HG03025 (cell line): Measurements from ENCODE around the gene AMBRA1.

Source experiments
- ATAC-seq: cut with Tn5 transposase; IDR thresholded peaks from one replicate; pipeline ENCODE4 v1.9.1; 2021; ENCODE audit warnings: mild to moderate bottlenecking, moderate library complexity; ENCODE audit not compliant: unreplicated experiment, low FRiP score

The AMBRA1 gene

GRCh38 chr11:46361283-46362155 is 232.3 kb downstream of the AMBRA1 start:
- peak; percentile 64 for ATAC-seq

- ATAC-seq: no peak
Measured at GRCh38 chr11:46360878-46361277, 232.9 kb downstream of the AMBRA1 start.

DNA sequence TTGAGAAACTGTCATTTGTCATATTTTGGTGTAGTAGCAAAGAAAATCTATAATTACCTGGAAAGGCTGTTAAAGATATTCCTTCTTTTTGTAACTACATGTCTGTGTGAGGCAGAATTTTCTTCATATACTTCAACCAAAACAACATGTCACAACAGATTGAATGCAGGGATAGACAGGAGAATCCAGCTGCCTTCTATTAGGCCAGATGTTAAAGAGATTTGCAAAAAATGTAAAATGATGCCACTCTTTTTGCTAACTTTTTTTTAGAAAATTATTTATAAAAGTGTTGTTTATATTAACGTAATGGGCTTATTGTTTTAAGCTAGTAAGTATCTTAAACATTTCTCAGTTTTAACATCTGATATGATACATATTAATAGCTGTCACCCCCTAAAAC is 233.9 kb downstream of the AMBRA1 start:
- ATAC-seq: no peak

GRCh38 chr11:46357483-46357936 is 236.3 kb downstream of the AMBRA1 start:
- ATAC-seq: no peak

GRCh38 chr11:46356924-46357482 is 236.8 kb downstream of the AMBRA1 start:
- ATAC-seq: no peak

DNA sequence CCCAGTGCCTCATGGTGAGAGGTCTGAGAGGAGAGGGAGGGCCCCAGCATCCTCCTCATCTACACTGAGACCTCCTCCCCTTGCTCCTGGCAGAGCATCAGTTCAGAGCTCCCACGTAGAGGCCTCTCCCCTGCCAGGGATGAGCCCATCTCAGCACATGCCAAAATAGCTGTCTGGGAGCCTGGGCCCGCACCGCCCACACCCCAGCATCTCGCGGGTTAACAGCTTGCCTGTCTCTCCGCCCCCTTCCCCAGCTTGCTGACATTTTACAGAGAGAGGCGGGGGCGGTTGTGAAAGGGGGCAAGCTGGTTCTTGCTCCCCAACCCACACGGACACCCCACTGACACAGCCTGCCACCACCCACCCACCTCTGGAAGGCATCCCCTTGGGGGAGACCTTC is 240.1 kb downstream of the AMBRA1 start:
- no peak for ATAC-seq

DNA sequence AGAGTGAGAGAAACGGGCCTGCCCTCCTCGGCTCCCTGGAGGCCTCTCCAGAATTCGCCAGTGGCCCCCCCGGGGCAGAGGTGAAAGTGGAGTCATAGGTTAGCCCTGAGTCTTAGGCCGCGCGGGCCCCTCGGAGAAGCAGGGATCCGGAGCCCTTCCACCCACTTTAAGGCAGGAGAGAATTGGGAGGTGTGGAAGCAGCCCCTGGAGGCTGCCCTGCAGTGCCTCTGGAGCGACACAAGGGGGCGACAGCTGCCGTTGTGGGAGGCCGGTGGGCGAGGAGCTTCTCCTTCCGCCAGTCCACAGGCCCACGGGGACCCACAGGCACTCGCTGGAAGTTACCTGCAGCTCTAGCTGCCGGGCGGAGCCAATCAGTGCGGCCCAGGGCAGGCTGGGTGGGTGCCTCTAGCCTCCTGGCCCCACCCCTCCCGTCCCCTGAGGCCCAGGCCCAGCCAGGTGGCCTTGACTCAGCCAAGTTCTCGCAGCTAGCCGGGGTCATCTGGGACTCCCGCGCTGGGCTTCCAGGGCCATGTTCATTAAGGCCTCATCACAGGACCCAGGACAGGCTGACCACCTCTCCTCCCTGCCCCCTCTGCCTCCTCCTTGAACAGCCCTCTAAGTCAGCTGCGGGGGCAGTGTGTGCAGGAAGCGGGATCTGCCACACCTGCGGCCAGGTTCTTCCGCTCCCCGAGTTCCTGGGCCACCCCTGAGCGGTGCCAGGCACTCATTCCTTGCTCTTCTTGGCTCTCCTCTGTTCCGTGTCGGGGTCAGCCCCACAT is 241.6 kb downstream of the AMBRA1 start:
- ATAC-seq: no peak

- no peak for ATAC-seq
Measured at GRCh38 chr11:46351606-46352005, 242.2 kb downstream of the AMBRA1 start.

- ATAC-seq: no peak
Measured at GRCh38 chr11:46351148-46351547, 242.7 kb downstream of the AMBRA1 start.

DNA sequence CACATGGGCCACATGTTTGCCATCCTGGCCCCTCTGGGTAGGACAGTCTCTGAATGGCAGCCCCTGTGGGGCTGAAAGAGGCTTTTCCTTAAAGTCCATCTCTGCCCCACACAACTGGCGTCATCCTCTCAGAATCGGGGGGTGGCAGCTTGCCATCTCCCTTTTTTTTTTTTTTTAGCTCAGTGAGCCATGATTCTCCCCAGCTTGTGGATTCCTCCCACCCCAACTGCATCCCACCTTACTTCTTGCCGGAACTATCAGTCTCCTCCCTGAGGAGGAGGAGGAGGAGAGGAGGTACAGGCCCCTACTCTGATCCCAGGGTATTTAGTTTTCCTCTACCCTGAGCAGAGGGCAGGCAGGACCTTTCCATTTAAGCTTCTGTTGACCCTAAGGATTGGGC is 243.1 kb downstream of the AMBRA1 start:
- ATAC-seq: no peak

DNA sequence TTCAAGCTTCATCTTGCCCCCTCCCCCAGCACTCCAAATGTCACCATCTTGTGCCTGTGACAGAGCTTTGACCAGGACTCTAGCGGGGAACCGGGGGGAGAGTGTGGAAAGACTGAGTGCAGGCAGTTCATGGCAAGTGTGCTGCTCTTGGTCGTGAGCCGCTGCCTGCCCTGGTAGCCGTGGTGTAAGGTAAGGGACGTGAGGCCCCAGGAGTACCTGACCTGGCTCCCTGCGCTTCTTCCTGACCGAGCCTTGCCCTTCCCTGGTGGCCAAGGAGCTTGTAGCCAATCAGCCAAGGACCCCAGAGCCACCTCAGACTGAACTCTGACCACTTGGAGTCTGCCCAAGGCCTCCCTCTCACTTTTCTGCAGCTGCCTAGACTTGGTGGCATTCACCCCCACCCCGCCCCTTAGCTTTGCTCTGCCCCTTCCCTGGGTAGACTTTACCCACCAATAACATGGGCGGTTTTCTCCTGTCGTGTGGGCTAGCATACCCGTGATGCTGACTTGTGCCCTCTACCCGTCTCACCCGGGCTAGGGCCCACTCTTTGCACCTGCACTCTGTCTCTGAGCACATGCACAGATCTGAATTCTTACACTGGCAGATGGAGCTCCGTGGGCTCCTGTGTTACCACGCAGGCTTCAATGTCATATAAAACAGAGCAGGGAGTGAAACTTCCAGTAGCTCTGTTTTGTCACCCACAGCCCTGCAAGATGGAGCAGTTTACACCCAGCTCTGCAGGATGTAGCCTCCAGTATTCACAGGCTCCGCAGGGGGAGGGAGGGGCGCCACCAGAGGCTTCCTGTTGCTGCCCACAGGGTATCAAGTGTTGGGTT is 245.0 kb downstream of the AMBRA1 start:
- no peak for ATAC-seq

DNA sequence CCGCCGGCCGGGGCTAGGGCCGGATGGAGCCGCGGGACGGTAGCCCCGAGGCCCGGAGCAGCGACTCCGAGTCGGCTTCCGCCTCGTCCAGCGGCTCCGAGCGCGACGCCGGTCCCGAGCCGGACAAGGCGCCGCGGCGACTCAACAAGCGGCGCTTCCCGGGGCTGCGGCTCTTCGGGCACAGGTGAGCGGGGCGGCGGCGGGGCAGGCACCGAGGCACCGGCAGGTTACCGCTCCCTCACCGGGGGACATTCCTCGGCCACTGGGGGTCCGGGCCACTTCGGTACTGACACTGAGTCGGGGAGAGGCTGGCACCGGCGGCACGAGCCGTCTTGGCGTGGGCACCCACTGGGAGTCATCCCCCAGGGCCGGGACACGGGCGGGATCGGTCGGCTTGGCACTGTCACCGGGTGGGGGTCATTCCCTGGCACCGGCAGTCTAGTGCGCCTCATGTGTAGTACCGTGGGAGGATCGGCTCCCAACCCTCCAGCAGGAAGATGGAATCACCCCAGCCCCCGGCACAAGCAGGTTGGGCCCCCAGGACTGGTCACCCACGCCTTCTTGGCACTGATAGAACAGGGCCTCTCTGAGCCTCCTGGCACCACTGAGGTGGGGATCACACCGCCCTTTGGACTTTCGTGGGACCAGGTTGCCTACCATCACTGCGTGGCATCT is 246.0 kb downstream of the AMBRA1 start:
- ATAC-seq: peak; percentile 1

DNA sequence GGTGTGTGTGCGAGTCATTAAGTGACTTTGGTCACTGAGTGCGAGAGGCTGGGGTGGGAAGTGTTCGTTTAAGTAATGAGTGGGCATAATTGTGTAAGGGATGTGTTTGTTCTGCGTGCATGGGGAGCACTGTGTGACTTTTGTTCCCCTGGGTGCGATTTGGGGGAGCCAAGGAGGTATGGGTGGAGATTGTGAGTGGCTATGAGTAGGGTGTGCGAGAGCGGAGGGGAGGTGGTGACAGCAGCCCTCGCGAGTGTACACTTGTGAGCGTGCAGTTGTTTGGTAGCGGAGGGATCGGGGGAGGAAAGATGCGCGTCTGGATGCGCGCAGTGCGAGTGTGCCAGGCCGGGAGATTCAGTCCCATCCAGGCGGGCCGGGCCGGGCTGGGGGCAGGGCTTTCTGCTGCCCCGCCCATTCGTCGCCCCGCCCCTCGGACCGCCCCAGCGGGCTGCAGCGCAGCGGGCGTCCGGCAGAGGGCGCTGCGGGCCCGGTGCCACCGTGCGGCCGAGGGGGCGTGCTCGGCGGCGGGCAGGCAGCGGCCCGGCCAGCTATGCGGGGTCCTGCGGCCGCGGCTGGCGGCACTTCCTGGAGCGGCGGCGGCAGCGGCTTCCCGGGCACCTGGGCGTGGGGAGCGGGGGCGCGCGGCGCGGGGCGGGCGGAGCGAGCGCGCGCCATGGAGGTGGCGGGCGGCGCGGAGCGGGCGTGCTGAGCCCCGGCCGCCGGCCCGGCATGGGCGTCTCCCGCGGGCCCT is 246.8 kb downstream of the AMBRA1 start, which contains the start of gene DGKZ:
Gene DGKZ (plus strand): TSS at position 578 of the 751 bp plus-strand sequence. CDS start 197 bp downstream, outside the sequence.
- ATAC-seq: peak; percentile 58
